Ishikawa (cell line): ENCODE measurements around the gene WSCD2.

Experiments
- CREB1 ChIP-seq: IDR thresholded peaks from 2 replicates; pipeline ENCODE4 v1.6.1; 2012; ENCODE audit warnings: low read depth
- EP300 ChIP-seq: IDR thresholded peaks from 2 replicates; pipeline ENCODE4 v1.6.1; 2012; ENCODE audit warnings: borderline replicate concordance
- REST ChIP-seq: IDR thresholded peaks from 2 replicates; pipeline ENCODE4 v1.6.1; 2012; ENCODE audit warnings: low read depth, mild to moderate bottlenecking
- TCF12 ChIP-seq: IDR thresholded peaks from 2 replicates; pipeline ENCODE4 v1.6.1; 2012; ENCODE audit warnings: low read depth
- USF1 ChIP-seq: IDR thresholded peaks from 2 replicates; pipeline ENCODE4 v1.6.1; 2012

GRCh38 chr12:108115123-108116121 is 13.7 kb upstream of the WSCD2 start:
- TF ChIP-seq EP300 (no peak), USF1 (no peak), TCF12 (no peak), CREB1 (no peak), REST (no peak)
